ENCODE results near the gene PPP4C.

- peak; percentile 61 to 98 (median 84) for TF ChIP-seq CTCF (IDR thresholded peaks at IDR 0.05)
- TF ChIP-seq POLR2A (IDR thresholded peaks at IDR 0.05): peak in 2 of 3 donors; percentile 52 to 60
Measured at GRCh38 chr16:30091474-30092372, 15.9 kb downstream of the PPP4C start, which contains the start of gene TBX6.

Data from body of pancreas (tissue), 4 donors.